COLO668 (cell line): Measurements from ENCODE around the gene ERICH2.

Experiments used
- DNase-seq: peaks from one replicate; lab custom pipeline; 2025; ENCODE audit not compliant: unreplicated experiment; lab: John Stamatoyannopoulos, UW

Gene ERICH2

GRCh38 chr2:170762760-170763159 is 7.4 kb upstream of the ERICH2 start:
- no peak for DNase-seq

GRCh38 chr2:170763232-170763631 is 6.9 kb upstream of the ERICH2 start:
- no peak for DNase-seq

GRCh38 chr2:170764880-170765261 is 5.3 kb upstream of the ERICH2 start:
- DNase-seq: no peak

GRCh38 chr2:170766693-170767092 is 3.5 kb upstream of the ERICH2 start:
- DNase-seq: no peak

- peak; percentile 92 for DNase-seq
Observed at GRCh38 chr2:170770606-170771420, 635 bp downstream of the ERICH2 start.

GRCh38 chr2:170771421-170771937 is 1.3 kb downstream of the ERICH2 start:
- no peak for DNase-seq

GRCh38 chr2:170772295-170772694 is 2.1 kb downstream of the ERICH2 start:
- DNase-seq: no peak

- no peak for DNase-seq
Observed at GRCh38 chr2:170774074-170774473, 3.9 kb downstream of the ERICH2 start.

GRCh38 chr2:170778900-170779299 is 8.7 kb downstream of the ERICH2 start:
- DNase-seq: no peak

GRCh38 chr2:170779304-170779703 is 9.1 kb downstream of the ERICH2 start:
- no peak for DNase-seq

GRCh38 chr2:170782673-170783072 is 12.5 kb downstream of the ERICH2 start:
- DNase-seq: no peak

- no peak for DNase-seq
Observed at GRCh38 chr2:170783549-170783948, 13.4 kb downstream of the ERICH2 start.

GRCh38 chr2:170798996-170799395 is 28.8 kb downstream of the ERICH2 start:
- DNase-seq: no peak

GRCh38 chr2:170806548-170806947 is 36.4 kb downstream of the ERICH2 start:
- DNase-seq: no peak

GRCh38 chr2:170812710-170813600 is 42.8 kb downstream of the ERICH2 start:
- peak; percentile 15 for DNase-seq

GRCh38 chr2:170813611-170814532 is 43.7 kb downstream of the ERICH2 start:
- peak; percentile 14 for DNase-seq

GRCh38 chr2:170814533-170815230 is 44.5 kb downstream of the ERICH2 start:
- peak; percentile 77 for DNase-seq

- DNase-seq: peak; percentile 82
Observed at GRCh38 chr2:170815311-170815710, 45.1 kb downstream of the ERICH2 start.

GRCh38 chr2:170815746-170816503 is 45.7 kb downstream of the ERICH2 start:
- DNase-seq: peak; percentile 92
